Measurements from ENCODE around the gene PLCB4.

Gene PLCB4

GRCh38 chr20:9109566-9109965, 40.7 kb downstream of the PLCB4 start:
- no peak for DNase-seq

GRCh38 chr20:9110365-9110764, 41.5 kb downstream of the PLCB4 start:
- DNase-seq: no peak

GRCh38 chr20:9110916-9111432, 42.1 kb downstream of the PLCB4 start:
- no peak for DNase-seq

GRCh38 chr20:9112541-9113515, 43.9 kb downstream of the PLCB4 start:
- DNase-seq: no peak

- no peak for DNase-seq
Measured at GRCh38 chr20:9114709-9115108, 45.8 kb downstream of the PLCB4 start.

- no peak for DNase-seq
Measured at GRCh38 chr20:9117548-9117947, 48.7 kb downstream of the PLCB4 start.

GRCh38 chr20:9119776-9120175, 50.9 kb downstream of the PLCB4 start:
- DNase-seq: no peak

GRCh38 chr20:9121211-9121610, 52.3 kb downstream of the PLCB4 start:
- no peak for DNase-seq

- DNase-seq: no peak
Measured at GRCh38 chr20:9122571-9122970, 53.7 kb downstream of the PLCB4 start.

GRCh38 chr20:9126527-9126926, 57.6 kb downstream of the PLCB4 start:
- no peak for DNase-seq

- no peak for DNase-seq
Measured at GRCh38 chr20:9128568-9128967, 59.7 kb downstream of the PLCB4 start.

GRCh38 chr20:9129756-9130155, 60.9 kb downstream of the PLCB4 start:
- DNase-seq: no peak

- DNase-seq: no peak
Measured at GRCh38 chr20:9130521-9130920, 61.6 kb downstream of the PLCB4 start.

GRCh38 chr20:9131841-9132240, 63.0 kb downstream of the PLCB4 start:
- no peak for DNase-seq

GRCh38 chr20:9134346-9134745, 65.5 kb downstream of the PLCB4 start:
- DNase-seq: no peak

GRCh38 chr20:9136114-9136513, 67.2 kb downstream of the PLCB4 start:
- no peak for DNase-seq

- DNase-seq: no peak
Measured at GRCh38 chr20:9137001-9137400, 68.1 kb downstream of the PLCB4 start.

- DNase-seq: no peak
Measured at GRCh38 chr20:9139106-9139833, 70.4 kb downstream of the PLCB4 start.

GRCh38 chr20:9140162-9140760, 71.4 kb downstream of the PLCB4 start:
- DNase-seq: no peak

- no peak for DNase-seq
Measured at GRCh38 chr20:9141070-9141469, 72.2 kb downstream of the PLCB4 start.

- no peak for DNase-seq
Measured at GRCh38 chr20:9141921-9142320, 73.0 kb downstream of the PLCB4 start.

- no peak for DNase-seq
Measured at GRCh38 chr20:9142809-9143208, 73.9 kb downstream of the PLCB4 start.

- DNase-seq: no peak
Measured at GRCh38 chr20:9143926-9144325, 75.0 kb downstream of the PLCB4 start.
